Measurements from ENCODE around the gene CYP39A1. TPM values are rescaled to one million over a fixed set of nuclear protein-coding genes. Genes with fewer than 3 reads are reported as not detected.

The CYP39A1 gene, protein sequence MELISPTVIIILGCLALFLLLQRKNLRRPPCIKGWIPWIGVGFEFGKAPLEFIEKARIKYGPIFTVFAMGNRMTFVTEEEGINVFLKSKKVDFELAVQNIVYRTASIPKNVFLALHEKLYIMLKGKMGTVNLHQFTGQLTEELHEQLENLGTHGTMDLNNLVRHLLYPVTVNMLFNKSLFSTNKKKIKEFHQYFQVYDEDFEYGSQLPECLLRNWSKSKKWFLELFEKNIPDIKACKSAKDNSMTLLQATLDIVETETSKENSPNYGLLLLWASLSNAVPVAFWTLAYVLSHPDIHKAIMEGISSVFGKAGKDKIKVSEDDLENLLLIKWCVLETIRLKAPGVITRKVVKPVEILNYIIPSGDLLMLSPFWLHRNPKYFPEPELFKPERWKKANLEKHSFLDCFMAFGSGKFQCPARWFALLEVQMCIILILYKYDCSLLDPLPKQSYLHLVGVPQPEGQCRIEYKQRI
- total RNA-seq: 10 to 100 TPM in 1 of 4 donors, 1 to 10 TPM in 3; 3.1 to 18.9 (median 3.9) TPM

- H3K9me3 ChIP-seq: no peaks in the 10 kb centered on the region
- H3K4me1 ChIP-seq: no peaks in the 10 kb centered on the region
- TF ChIP-seq POLR2A (IDR thresholded peaks at IDR 0.05): peak; percentile 51 to 71
- TF ChIP-seq, protein P1, sequence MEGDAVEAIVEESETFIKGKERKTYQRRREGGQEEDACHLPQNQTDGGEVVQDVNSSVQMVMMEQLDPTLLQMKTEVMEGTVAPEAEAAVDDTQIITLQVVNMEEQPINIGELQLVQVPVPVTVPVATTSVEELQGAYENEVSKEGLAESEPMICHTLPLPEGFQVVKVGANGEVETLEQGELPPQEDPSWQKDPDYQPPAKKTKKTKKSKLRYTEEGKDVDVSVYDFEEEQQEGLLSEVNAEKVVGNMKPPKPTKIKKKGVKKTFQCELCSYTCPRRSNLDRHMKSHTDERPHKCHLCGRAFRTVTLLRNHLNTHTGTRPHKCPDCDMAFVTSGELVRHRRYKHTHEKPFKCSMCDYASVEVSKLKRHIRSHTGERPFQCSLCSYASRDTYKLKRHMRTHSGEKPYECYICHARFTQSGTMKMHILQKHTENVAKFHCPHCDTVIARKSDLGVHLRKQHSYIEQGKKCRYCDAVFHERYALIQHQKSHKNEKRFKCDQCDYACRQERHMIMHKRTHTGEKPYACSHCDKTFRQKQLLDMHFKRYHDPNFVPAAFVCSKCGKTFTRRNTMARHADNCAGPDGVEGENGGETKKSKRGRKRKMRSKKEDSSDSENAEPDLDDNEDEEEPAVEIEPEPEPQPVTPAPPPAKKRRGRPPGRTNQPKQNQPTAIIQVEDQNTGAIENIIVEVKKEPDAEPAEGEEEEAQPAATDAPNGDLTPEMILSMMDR (IDR thresholded peaks at IDR 0.05): no peak
- H3K36me3 ChIP-seq: no peaks in the 10 kb centered on the region
- H3K27ac ChIP-seq: peak within 1 kb of the TSS; percentile 87 to 93
- intact Hi-C loops (cut with DNase I; ENCODE audit: low total_unique reads): no loop called here
- H3K27me3 ChIP-seq: no peaks in the 10 kb centered on the region
- DNase-seq: peak; percentile 90
- peak within 1 kb of the TSS; percentile 71 to 92 for H3K4me3 ChIP-seq
Measured at GRCh38 chr6:46652603-46653438, at the start of gene CYP39A1, which contains the start of gene SLC25A27. TSS of gene CYP39A1 (minus strand) at chr6:46652818. CDS start at chr6:46652582, 236 bp downstream. TSS of gene SLC25A27 (plus strand) at chr6:46652975. CDS start at chr6:46653193, 218 bp downstream.

- Histone ChIP-seq H3K4me1 (no peaks in the 10 kb centered on the region), H3K9me3 (no peaks in the 10 kb centered on the region), H3K27ac (no peak overlapping the region), H3K27me3 (no peaks in the 10 kb centered on the region), H3K36me3 (no peaks in the 10 kb centered on the region), H3K4me3 (no peak overlapping the region)
- DNase-seq: no peak
- no peak for TF ChIP-seq POLR2A (IDR thresholded peaks at IDR 0.05)
- TF ChIP-seq, protein P1 (IDR thresholded peaks at IDR 0.05): no peak
- intact Hi-C loops (cut with DNase I; ENCODE audit: low total_unique reads): no loop called here
Measured at GRCh38 chr6:46699970-46700369, 47.4 kb upstream of the CYP39A1 start.

DNA sequence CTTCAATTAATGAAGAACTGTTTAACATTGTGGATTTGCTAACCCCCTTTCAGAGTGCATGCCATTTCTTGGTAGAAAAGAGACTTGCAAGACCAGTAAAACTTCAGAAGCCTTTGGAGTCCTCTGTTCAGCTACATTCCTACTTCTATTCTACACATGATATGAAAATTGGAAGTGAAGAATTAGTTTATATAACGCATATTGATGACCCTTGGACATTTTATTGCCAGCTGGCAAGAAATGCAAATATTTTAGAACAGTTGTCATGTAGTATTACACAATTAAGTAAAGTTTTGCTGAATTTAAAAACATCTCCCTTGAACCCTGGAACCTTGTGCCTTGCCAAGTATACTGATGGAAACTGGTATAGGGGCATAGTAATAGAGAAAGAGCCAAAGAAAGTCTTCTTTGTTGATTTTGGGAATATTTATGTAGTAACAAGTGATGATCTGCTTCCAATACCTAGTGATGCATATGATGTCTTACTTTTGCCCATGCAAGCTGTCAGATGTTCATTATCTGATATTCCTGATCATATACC lies 38.4 kb upstream of the CYP39A1 start:
- DNase-seq: no peak
- intact Hi-C loops (cut with DNase I; ENCODE audit: low total_unique reads): no loop called here
- H3K9me3 ChIP-seq: no peaks in the 10 kb centered on the region
- no peaks in the 10 kb centered on the region for H3K4me1 ChIP-seq
- no peaks in the 10 kb centered on the region for H3K36me3 ChIP-seq
- no peak for TF ChIP-seq POLR2A (IDR thresholded peaks at IDR 0.05)
- H3K27me3 ChIP-seq: no peaks in the 10 kb centered on the region
- no peak overlapping the region for H3K4me3 ChIP-seq
- H3K27ac ChIP-seq: no peak overlapping the region

DNA sequence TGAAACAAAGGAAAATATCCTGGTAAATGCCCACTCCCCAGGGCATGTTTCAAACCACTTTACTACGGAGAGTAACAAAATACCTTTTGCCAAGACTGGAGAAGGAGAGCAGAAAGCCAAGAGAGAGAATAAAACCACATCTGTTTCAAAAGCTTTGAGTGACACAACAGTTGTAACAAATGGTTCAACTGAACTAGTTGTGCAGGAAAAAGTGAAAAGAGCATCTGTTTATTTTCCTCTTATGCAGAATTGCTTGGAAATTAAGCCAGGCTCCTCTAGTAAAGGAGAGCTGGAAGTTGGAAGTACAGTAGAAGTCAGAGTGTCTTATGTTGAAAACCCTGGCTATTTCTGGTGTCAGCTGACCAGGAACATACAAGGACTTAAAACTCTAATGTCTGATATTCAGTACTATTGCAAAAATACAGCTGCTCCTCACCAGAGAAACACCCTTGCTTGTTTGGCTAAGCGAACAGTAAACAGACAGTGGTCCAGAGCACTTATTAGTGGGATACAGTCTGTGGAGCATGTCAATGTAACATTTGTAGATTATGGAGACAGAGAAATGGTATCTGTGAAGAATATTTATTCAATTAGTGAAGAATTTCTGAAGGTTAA lies 37.6 kb upstream of the CYP39A1 start:
- no peaks in the 10 kb centered on the region for H3K9me3 ChIP-seq
- no peaks in the 10 kb centered on the region for H3K4me1 ChIP-seq
- no peak for DNase-seq
- no peak for TF ChIP-seq POLR2A (IDR thresholded peaks at IDR 0.05)
- TF ChIP-seq, protein P1 (IDR thresholded peaks at IDR 0.05): no peak
- intact Hi-C loops (cut with DNase I; ENCODE audit: low total_unique reads): no loop called here
- no peak overlapping the region for H3K27ac ChIP-seq
- H3K36me3 ChIP-seq: no peaks in the 10 kb centered on the region
- H3K4me3 ChIP-seq: no peak overlapping the region
- H3K27me3 ChIP-seq: no peaks in the 10 kb centered on the region

DNA sequence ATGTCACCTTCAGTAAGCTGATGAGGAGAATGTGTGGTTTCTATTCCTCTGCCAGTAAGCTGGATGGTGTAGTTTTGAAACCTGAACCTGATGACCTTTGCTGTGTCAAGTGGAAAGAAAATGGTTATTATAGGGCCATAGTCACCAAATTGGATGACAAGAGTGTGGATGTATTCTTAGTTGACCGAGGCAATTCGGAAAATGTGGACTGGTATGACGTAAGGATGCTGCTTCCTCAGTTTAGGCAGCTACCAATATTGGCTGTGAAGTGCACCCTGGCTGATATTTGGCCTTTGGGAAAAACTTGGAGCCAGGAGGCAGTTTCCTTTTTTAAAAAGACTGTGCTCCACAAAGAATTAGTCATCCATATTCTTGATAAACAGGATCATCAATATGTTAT lies 37.0 kb upstream of the CYP39A1 start:
- intact Hi-C loops (cut with DNase I; ENCODE audit: low total_unique reads): no loop called here
- no peak for DNase-seq
- TF ChIP-seq, protein P1 (IDR thresholded peaks at IDR 0.05): no peak
- no peak for TF ChIP-seq POLR2A (IDR thresholded peaks at IDR 0.05)
- H3K4me3 ChIP-seq: no peak overlapping the region
- H3K27ac ChIP-seq: no peak overlapping the region
- no peaks in the 10 kb centered on the region for H3K9me3 ChIP-seq
- no peaks in the 10 kb centered on the region for H3K4me1 ChIP-seq
- H3K27me3 ChIP-seq: no peaks in the 10 kb centered on the region
- no peaks in the 10 kb centered on the region for H3K36me3 ChIP-seq
